ENCODE measurements around the gene SPATA46.
A peak's percentile ranks its signal among the peaks of the same experiment; 100 is the strongest.

Gene SPATA46

GRCh38 chr1:162327788-162328165 is 48.9 kb downstream of the SPATA46 start:
- H3K4me3 ChIP-seq (ENCODE audit: low read length), result no peak overlapping the region
- no peak for DNase-seq (ENCODE audit: low read depth, low spot score)

GRCh38 chr1:162327144-162327787 is 49.4 kb downstream of the SPATA46 start:
- H3K4me3 ChIP-seq (ENCODE audit: low read length), result no peak overlapping the region
- DNase-seq (ENCODE audit: low read depth, low spot score), result no peak

DNA sequence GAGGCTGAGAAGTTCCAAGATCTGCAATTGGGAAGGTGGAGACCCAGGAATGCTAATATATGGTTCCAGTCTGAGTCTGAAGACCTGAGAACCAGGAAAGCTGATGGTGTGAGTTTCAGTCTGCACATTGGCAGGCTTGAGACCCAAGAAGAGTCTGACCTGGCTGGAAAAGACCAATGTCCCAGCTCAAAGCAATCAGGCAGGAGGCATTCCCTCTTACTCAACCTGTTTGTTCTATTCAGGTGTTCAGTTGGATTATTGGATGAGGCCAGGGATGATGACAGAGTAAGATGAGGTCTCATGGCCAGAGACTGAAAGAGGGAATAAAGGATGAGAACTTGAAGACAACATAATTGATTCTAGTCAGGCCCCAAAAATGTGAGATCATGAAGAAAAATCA is 50.1 kb downstream of the SPATA46 start:
- no peak for DNase-seq (ENCODE audit: low read depth, low spot score)
- no peak overlapping the region for H3K4me3 ChIP-seq (ENCODE audit: low read length)

- DNase-seq (ENCODE audit: low read depth, low spot score), result peak; percentile 79
- H3K4me3 ChIP-seq (ENCODE audit: low read length), result no peak overlapping the region
Observed at GRCh38 chr1:162324396-162324795, 52.3 kb downstream of the SPATA46 start.
